CD4-positive, alpha-beta T cell (primary cell): ENCODE data around the gene UQCRQ. TPM values are rescaled to one million over a fixed set of nuclear protein-coding genes. Genes with fewer than 3 reads are reported as not detected.

ENCODE experiments used
- ATAC-seq: fragments of 200-7000 bp; cut with Tn5 transposase; one replicate; pipeline ENCODE4 v1.10.0; 2022; ENCODE audit warnings: mild to moderate bottlenecking; ENCODE audit not compliant: poor library complexity
- CTCF ChIA-PET: fragments of 350-600 bp; sonication (Branson Sonifier 250); formaldehyde crosslinking; loops from one replicate; lab custom pipeline; 2021; ENCODE audit warnings: antibody characterized with exemption, inconsistent platforms; lab: Charles Lee
- POLR2A ChIA-PET: fragments of 350-600 bp; sonication (Branson Sonifier 250); formaldehyde crosslinking; loops from one replicate; lab custom pipeline; 2021; ENCODE audit warnings: antibody characterized with exemption, inconsistent platforms; lab: Charles Lee
- DNase-seq, 14 experiments: peaks; one replicate each; pipeline ENCODE4 v3.0.0-alpha.2; 2013 to 2020; ENCODE audit warnings: mixed read lengths in 2 of 14
- H3K27ac ChIP-seq, 2 donors: one replicate each; pipeline versions ENCODE4 v1.5.1 to v1.7.0; 2013; ENCODE audit warnings: low read length in 2 of 2, low read depth in 1 of 2, mild to moderate bottlenecking in 1 of 2
- H3K27me3 ChIP-seq, 2 experiments: 1 replicate in 1 of 2; 2 replicates in 1 of 2; pipeline versions ENCODE4 v1.6.1 to v1.7.0; 2013; ENCODE audit warnings: low read length in 2 of 2, control low read depth in 1 of 2, mild to moderate bottlenecking in 1 of 2, moderate library complexity in 1 of 2; ENCODE audit not compliant: insufficient read depth in 2 of 2, control insufficient read depth in 1 of 2
- H3K36me3 ChIP-seq: one replicate; pipeline ENCODE4 v1.6.1; 2013; ENCODE audit warnings: low read length, control low read depth; ENCODE audit not compliant: insufficient read depth
- H3K4me1 ChIP-seq: one replicate; pipeline ENCODE4 v1.6.1; 2013; ENCODE audit warnings: low read length, control low read depth; ENCODE audit not compliant: insufficient read depth
- H3K4me3 ChIP-seq: one replicate; pipeline ENCODE4 v1.5.1; 2013; ENCODE audit warnings: mild to moderate bottlenecking, low read length, moderate library complexity
- H3K9me3 ChIP-seq, 2 experiments: 1 replicate in 1 of 2; 2 replicates in 1 of 2; pipeline versions ENCODE4 v1.6.1 to v1.7.0; 2013; ENCODE audit warnings: low read length in 2 of 2, mild to moderate bottlenecking in 2 of 2, control low read depth in 1 of 2, moderate library complexity in 1 of 2; ENCODE audit not compliant: control insufficient read depth in 1 of 2, insufficient read depth in 1 of 2
- H3K27ac Mint-ChIP-seq: one replicate; pipeline ENCODE4 v1.8.0; 2020; ENCODE audit warnings: mixed read lengths
- H3K27me3 Mint-ChIP-seq: one replicate; pipeline ENCODE4 v1.8.0; 2021; ENCODE audit warnings: mixed read lengths
- H3K36me3 Mint-ChIP-seq: one replicate; pipeline ENCODE4 v1.8.0; 2021; ENCODE audit warnings: low read depth, mixed read lengths
- H3K4me1 Mint-ChIP-seq: one replicate; pipeline ENCODE4 v1.8.0; 2021; ENCODE audit warnings: low read depth, mixed read lengths
- H3K4me3 Mint-ChIP-seq: one replicate; pipeline ENCODE4 v1.8.0; 2020; ENCODE audit warnings: mild to moderate bottlenecking, mixed read lengths
- H3K9me3 Mint-ChIP-seq: one replicate; pipeline ENCODE4 v1.8.0; 2020; ENCODE audit warnings: mixed read lengths
- CTCF ChIP-seq: fragments of 200-600 bp; IDR thresholded peaks from one replicate; pipeline ENCODE4 v1.8.0; 2022; ENCODE audit warnings: antibody characterized with exemption, mild to moderate bottlenecking
- intact Hi-C, 2 experiments: fragments of 100-400 bp; cut with DNase I in 1 of 2; cut with micrococcal nuclease in 1 of 2; formaldehyde crosslinking; loops; one replicate each; pipeline versions ENCODE4 v1.15.1 to v1.9.0; 2023 to 2025; cut with DNase I, micrococcal nuclease
- total RNA-seq, 174 experiments: library from RNA in 2 of 174; stranded (reverse) in 2 of 174; gene quantifications; one replicate each; pipeline ENCODE4 v1.2.3 and lab custom pipeline; 2021 to 2026

Gene UQCRQ
- total RNA-seq, 2 experiments from 2014 or later: 119 to 132 TPM

- Mint-ChIP-seq H3K4me1 (peaks cover under 1% of the 10 kb centered on the region), H3K36me3 (peaks cover 58% of the 10 kb centered on the region)
- intact Hi-C loops: no loop called here
Measured at GRCh38 chr5:132873930-132874271, 7.5 kb downstream of the UQCRQ start.

GRCh38 chr5:132876020-132876759 is 9.7 kb downstream of the UQCRQ start:
- H3K36me3 Mint-ChIP-seq: peaks cover 62% of the 10 kb centered on the region
- Histone ChIP-seq H3K27me3 (no peaks in the 10 kb centered on the region), H3K27ac (no peak overlapping the region), H3K9me3 (no peaks in the 10 kb centered on the region), H3K36me3 (peaks cover 52% of the 10 kb centered on the region), H3K4me1 (no peaks in the 10 kb centered on the region), H3K4me3 (no peak overlapping the region)
- CTCF ChIA-PET: interaction anchor here (1.3 kb wide), 1 partner anchor 9 kb away, joined by 3 read pairs; no protein-coding TSS in a partner anchor
- POLR2A ChIA-PET: interaction anchor here (1.7 kb wide), 1 partner anchor 88 kb away, joined by 4 read pairs; the partner anchor contains the start of gene AFF4
- ATAC-seq: no peak
- no peak overlapping the region for H3K4me3 Mint-ChIP-seq
- TF ChIP-seq CTCF: no peak
- H3K4me1 Mint-ChIP-seq: no peaks in the 10 kb centered on the region
- intact Hi-C loops: no loop called here
- no peaks in the 10 kb centered on the region for H3K9me3 Mint-ChIP-seq
- H3K27me3 Mint-ChIP-seq: no peaks in the 10 kb centered on the region
- no peak for DNase-seq
- H3K27ac Mint-ChIP-seq: no peak overlapping the region

More at GRCh38 chr5:132873930-132874271, 7.5 kb downstream of the UQCRQ start:
- no peak overlapping the region for H3K27ac ChIP-seq
- ATAC-seq (no peak), DNase-seq (no peak)
- no peaks in the 10 kb centered on the region for H3K9me3 ChIP-seq
- CTCF ChIA-PET: interaction anchor here (0.8 to 2.0 kb wide), 3 partner anchors 10 to 45 kb away, joined by 3 to 6 read pairs (median 3); no protein-coding TSS in a partner anchor
- no peaks in the 10 kb centered on the region for H3K4me1 ChIP-seq
- POLR2A ChIA-PET: no interaction called here
- no peak overlapping the region for H3K4me3 Mint-ChIP-seq
- no peak for TF ChIP-seq CTCF
- no peaks in the 10 kb centered on the region for H3K27me3 ChIP-seq
- H3K36me3 ChIP-seq: peaks cover 30% of the 10 kb centered on the region
- H3K9me3 Mint-ChIP-seq: no peaks in the 10 kb centered on the region
- H3K4me3 ChIP-seq: no peak overlapping the region
- no peaks in the 10 kb centered on the region for H3K27me3 Mint-ChIP-seq
- H3K27ac Mint-ChIP-seq: peak overlapping the region; percentile 71

- H3K27me3 ChIP-seq: no peaks in the 10 kb centered on the region
- H3K4me3 Mint-ChIP-seq: no peak overlapping the region
- no peak overlapping the region for H3K27ac ChIP-seq
- ChIA-PET CTCF (no interaction called here), POLR2A (interaction anchor here (1.7 kb wide), 1 partner anchor 86 kb away, joined by 4 read pairs; the partner anchor contains the start of gene AFF4)
- no peak overlapping the region for H3K4me3 ChIP-seq
- H3K27me3 Mint-ChIP-seq: no peaks in the 10 kb centered on the region
- no peak overlapping the region for H3K27ac Mint-ChIP-seq
- peaks cover 57% of the 10 kb centered on the region for H3K36me3 ChIP-seq
- peaks cover 65% of the 10 kb centered on the region for H3K36me3 Mint-ChIP-seq
- no peaks in the 10 kb centered on the region for H3K4me1 ChIP-seq
- H3K9me3 ChIP-seq: no peaks in the 10 kb centered on the region
- ATAC-seq (no peak), DNase-seq (no peak)
- H3K9me3 Mint-ChIP-seq: no peaks in the 10 kb centered on the region
- intact Hi-C loops: no loop called here
- H3K4me1 Mint-ChIP-seq: no peaks in the 10 kb centered on the region
- no peak for TF ChIP-seq CTCF
Measured at GRCh38 chr5:132877466-132877865, 11.0 kb downstream of the UQCRQ start.
